Stomach (tissue), 9 donors: ENCODE data around the gene ADTRP. TPM values are rescaled to one million over a fixed set of nuclear protein-coding genes. Genes with fewer than 3 reads are reported as not detected.

ENCODE experiments used
- DNase-seq, 2 donors: peaks; one replicate each; pipeline versions ENCODE4 v3.0.0 to v3.0.0-alpha.2; 2013 to 2019
- H3K27ac ChIP-seq, 5 donors: fragments of 200-600 bp in 4 of 5; sonication (generic) in 4 of 5; one replicate each; pipeline ENCODE4 v1.5.1; 2013 to 2019; ENCODE audit warnings: mild to moderate bottlenecking in 1 of 5, moderate library complexity in 1 of 5
- H3K27me3 ChIP-seq, 3 donors: fragments of 200-600 bp; sonication (generic); one replicate each; pipeline ENCODE4 v1.5.1; 2017 to 2019; ENCODE audit warnings: mixed run types in 1 of 3
- H3K36me3 ChIP-seq, 4 donors: fragments of 200-600 bp; sonication (generic); 1 replicate in 3 of 4; 2 replicates in 1 of 4; pipeline ENCODE4 v1.5.1; 2016 to 2019
- H3K4me1 ChIP-seq, 4 donors: fragments of 200-600 bp; sonication (generic); one replicate each; pipeline ENCODE4 v1.5.1; 2016 to 2019
- H3K4me3 ChIP-seq, 4 donors: fragments of 200-600 bp; sonication (generic) in 3 of 4; one replicate each; pipeline ENCODE4 v1.5.1; 2016 to 2019; ENCODE audit warnings: mild to moderate bottlenecking in 1 of 4
- H3K9me3 ChIP-seq, 4 donors: fragments of 200-600 bp; sonication (generic); one replicate each; pipeline ENCODE4 v1.5.1; 2016 to 2019
- EP300 ChIP-seq: sonication (generic); formaldehyde crosslinking; IDR thresholded peaks from one replicate; pipeline ENCODE4 v1.6.1; 2017; ENCODE audit warnings: antibody characterized with exemption
- POLR2A ChIP-seq, 4 donors: fragments of 450-650 bp; IDR thresholded peaks; one replicate each; pipeline ENCODE4 v1.6.1; 2016; ENCODE audit warnings: antibody characterized with exemption in 4 of 4, control low read depth in 2 of 4, mild to moderate bottlenecking in 1 of 4, moderate library complexity in 1 of 4
- POLR2AphosphoS5 ChIP-seq, 3 donors: sonication (generic); formaldehyde crosslinking; IDR thresholded peaks; one replicate each; pipeline ENCODE4 v1.6.1; 2016; ENCODE audit warnings: antibody characterized with exemption in 3 of 3
- WGBS, 5 donors: extraction: QIAGEN DNeasy Blood & Tissue Kit in 3 of 5; methylation state at CpG; one replicate each; pipeline versions ENCODE4 v1.1.5 to v1.1.7; 2013 to 2018; 5-methylcytosine and 5-hydroxymethylcytosine counted together
- intact Hi-C: fragments of 100-400 bp; cut with DNase I; formaldehyde crosslinking; loops from one replicate; pipeline ENCODE4 v1.15.1; 2023; ENCODE audit warnings: low total_unique reads
- polyA plus RNA-seq, 3 donors: library from polyadenylated mRNA; stranded (reverse); fragments of 200-250 nt; gene quantifications; one replicate each; pipeline ENCODE4 v1.2.3, GENCODE V29; 2013
- total RNA-seq, 5 donors: library from RNA; depleted of rRNA; stranded (reverse); fragments of >200 nt; gene quantifications; one replicate each; pipeline versions ENCODE4 v1.1.0 to v1.2.3, GENCODE V29; 2014 to 2016
- TF ChIP-seq, protein P1 (sequence below), 7 experiments: fragments of 450-650 bp in 4 of 7; fragments of 200-600 bp in 3 of 7; sonication (generic) in 3 of 7; IDR thresholded peaks; one replicate each; pipeline ENCODE4 v1.5.1; 2016 to 2019; ENCODE audit warnings: antibody characterized with exemption in 7 of 7, control low read depth in 2 of 7, mild to moderate bottlenecking in 1 of 7
- donor health status: healthy with polysubstance abuse.
- donor health status: Bipolar disorder and iron deficiency.
- donor health status: healthy.

ADTRP gene
- total and polyA plus RNA-seq, 8 donors = 3.9 to 63.6 (median 20.8) TPM

- Histone ChIP-seq H3K27me3 (no peaks in the 10 kb centered on the region), H3K4me3 (no peak overlapping the region), H3K9me3 (no peaks in the 10 kb centered on the region), H3K36me3 (no peaks in the 10 kb centered on the region), H3K4me1 (peaks cover 0 to 19% (median 9%) of the 10 kb centered on the region in 4 donors), H3K27ac (no peak overlapping the region)
- intact Hi-C loops = no loop called here
- DNase-seq = no peak
- 87 to 93% (median 91%) methylated on average over 4 of the region's 4 CpGs for WGBS, 5 donors
- TF ChIP-seq, protein P1, sequence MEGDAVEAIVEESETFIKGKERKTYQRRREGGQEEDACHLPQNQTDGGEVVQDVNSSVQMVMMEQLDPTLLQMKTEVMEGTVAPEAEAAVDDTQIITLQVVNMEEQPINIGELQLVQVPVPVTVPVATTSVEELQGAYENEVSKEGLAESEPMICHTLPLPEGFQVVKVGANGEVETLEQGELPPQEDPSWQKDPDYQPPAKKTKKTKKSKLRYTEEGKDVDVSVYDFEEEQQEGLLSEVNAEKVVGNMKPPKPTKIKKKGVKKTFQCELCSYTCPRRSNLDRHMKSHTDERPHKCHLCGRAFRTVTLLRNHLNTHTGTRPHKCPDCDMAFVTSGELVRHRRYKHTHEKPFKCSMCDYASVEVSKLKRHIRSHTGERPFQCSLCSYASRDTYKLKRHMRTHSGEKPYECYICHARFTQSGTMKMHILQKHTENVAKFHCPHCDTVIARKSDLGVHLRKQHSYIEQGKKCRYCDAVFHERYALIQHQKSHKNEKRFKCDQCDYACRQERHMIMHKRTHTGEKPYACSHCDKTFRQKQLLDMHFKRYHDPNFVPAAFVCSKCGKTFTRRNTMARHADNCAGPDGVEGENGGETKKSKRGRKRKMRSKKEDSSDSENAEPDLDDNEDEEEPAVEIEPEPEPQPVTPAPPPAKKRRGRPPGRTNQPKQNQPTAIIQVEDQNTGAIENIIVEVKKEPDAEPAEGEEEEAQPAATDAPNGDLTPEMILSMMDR (IDR thresholded peaks at IDR 0.05) = no peak
- TF ChIP-seq POLR2A (IDR thresholded peaks at IDR 0.05) (no peak), POLR2AphosphoS5 (IDR thresholded peaks at IDR 0.05) (no peak), EP300 (no peak)
These were observed 73.1 kb downstream of the ADTRP start for GRCh38 chr6:11705483-11705882.

DNA sequence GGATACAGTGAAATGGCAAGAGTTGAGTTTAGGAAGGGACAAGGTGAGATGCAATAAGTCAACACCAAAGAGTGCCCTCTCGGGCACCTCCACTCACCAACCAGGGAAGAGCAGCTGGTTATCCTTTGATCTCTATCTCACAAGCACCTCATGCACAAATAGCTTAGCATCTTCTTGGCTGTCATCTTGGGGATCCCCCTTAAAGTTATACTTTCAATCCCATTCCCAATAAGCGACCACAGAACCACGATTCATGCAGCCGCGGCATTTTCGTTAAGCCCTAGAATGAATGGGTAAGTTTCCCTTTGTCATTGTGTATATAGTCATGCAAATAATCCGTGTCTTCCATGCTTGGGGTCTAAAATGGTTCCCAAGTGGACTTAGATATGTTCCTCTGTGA is 73.5 kb downstream of the ADTRP start:
- WGBS, 5 donors = 90 to 96% (median 92%) methylated on average over 7 of the region's 7 CpGs
- TF ChIP-seq, protein P1 (IDR thresholded peaks at IDR 0.05) = no peak
- TF ChIP-seq POLR2AphosphoS5 (IDR thresholded peaks at IDR 0.05) (no peak), EP300 (no peak), POLR2A (IDR thresholded peaks at IDR 0.05) (no peak)
- H3K27ac ChIP-seq = no peak overlapping the region
- H3K9me3 ChIP-seq = no peaks in the 10 kb centered on the region
- intact Hi-C loops = no loop called here
- no peak for DNase-seq
- H3K4me1 ChIP-seq = peaks cover 0 to 15% (median 7%) of the 10 kb centered on the region in 4 donors
- no peak overlapping the region for H3K4me3 ChIP-seq
- no peaks in the 10 kb centered on the region for H3K36me3 ChIP-seq
- H3K27me3 ChIP-seq = no peaks in the 10 kb centered on the region

- Histone ChIP-seq H3K4me1 (peaks cover 0 to 13% (median 5%) of the 10 kb centered on the region in 4 donors), H3K36me3 (no peaks in the 10 kb centered on the region), H3K27ac (no peak overlapping the region), H3K4me3 (no peak overlapping the region), H3K27me3 (no peaks in the 10 kb centered on the region), H3K9me3 (no peaks in the 10 kb centered on the region)
- TF ChIP-seq, protein P1 (IDR thresholded peaks at IDR 0.05) = no peak
- no peak for TF ChIP-seq POLR2A (IDR thresholded peaks at IDR 0.05)
- TF ChIP-seq POLR2AphosphoS5 (IDR thresholded peaks at IDR 0.05) = no peak
- no peak for TF ChIP-seq EP300
- no peak for DNase-seq
- 95 to 98% (median 97%) methylated on average over 6 of the region's 6 CpGs for WGBS, 5 donors
- intact Hi-C loops = no loop called here
These were observed 74.9 kb downstream of the ADTRP start for GRCh38 chr6:11703725-11704124.

DNA sequence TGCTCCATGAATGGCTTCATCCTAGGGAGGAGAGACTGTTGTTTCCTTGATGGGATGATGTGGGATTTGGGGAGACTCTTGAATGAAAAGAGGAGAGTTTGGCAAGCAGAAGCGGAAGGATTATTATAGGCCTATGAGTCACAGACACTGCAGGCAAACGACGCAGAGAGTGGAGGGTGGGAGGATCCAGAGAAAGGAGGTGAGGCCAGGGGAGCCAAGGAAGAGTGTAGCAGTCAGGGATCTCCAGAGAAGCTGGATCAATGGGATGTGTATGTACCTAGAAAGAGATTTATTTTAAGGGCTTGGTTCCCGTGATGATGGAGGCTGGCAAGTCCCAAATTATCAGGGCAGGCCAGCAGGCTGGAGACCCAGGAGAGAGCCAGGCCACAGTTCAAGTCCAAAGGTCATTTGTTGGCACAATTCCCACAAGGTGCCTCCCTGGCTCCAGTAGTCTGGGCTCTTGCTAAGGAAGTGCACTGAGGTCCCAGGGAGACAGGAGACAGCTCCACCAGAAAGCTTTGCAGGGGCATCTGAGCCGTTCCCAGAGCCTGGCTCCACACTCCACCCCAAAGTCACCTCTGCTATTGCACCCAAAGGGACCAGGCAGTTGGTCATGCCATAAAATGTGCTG is 76.0 kb downstream of the ADTRP start:
- H3K4me1 ChIP-seq = peaks cover 0 to 13% (median 5%) of the 10 kb centered on the region in 4 donors
- H3K27ac ChIP-seq = no peak overlapping the region
- H3K27me3 ChIP-seq = no peaks in the 10 kb centered on the region
- peak in 1 of 2 donors; percentile 48 for DNase-seq
- no peak overlapping the region for H3K4me3 ChIP-seq
- TF ChIP-seq POLR2A (IDR thresholded peaks at IDR 0.05) (no peak), EP300 (no peak), POLR2AphosphoS5 (IDR thresholded peaks at IDR 0.05) (no peak)
- TF ChIP-seq, protein P1 (IDR thresholded peaks at IDR 0.05) = no peak
- intact Hi-C loops = no loop called here
- WGBS, 5 donors = 48 to 55% (median 49%) methylated on average over 5 of the region's 5 CpGs
- no peaks in the 10 kb centered on the region for H3K36me3 ChIP-seq
- no peaks in the 10 kb centered on the region for H3K9me3 ChIP-seq
